PC-9 (cell line): Measurements from ENCODE around the gene FHIP2A. TPM values are rescaled to one million over a fixed set of nuclear protein-coding genes. Genes with fewer than 3 reads are reported as not detected.

Experiments
- BruUV-seq: library from RNA; stranded (reverse); fragments of 400-500 nt; replicated peaks from 2 replicates; lab custom pipeline; 2021; lab: Mats Ljungman, UMichigan
- CTCF ChIA-PET: fragments of 300-600 bp; sonication (Branson Sonifier 250); formaldehyde crosslinking; loops from one replicate; lab custom pipeline; 2022; ENCODE audit warnings: antibody characterized with exemption; lab: Charles Lee
- POLR2A ChIA-PET: fragments of 300-600 bp; sonication (Branson Sonifier 250); formaldehyde crosslinking; loops from one replicate; lab custom pipeline; 2022; ENCODE audit warnings: antibody characterized with exemption; ENCODE audit not compliant: unreplicated experiment; lab: Charles Lee
- DNase-seq, 2 experiments: peaks; one replicate each; pipeline versions ENCODE4 v3.0.0 to v3.0.0-alpha.2; 2015 to 2022; ENCODE audit warnings: mixed read lengths in 1 of 2
- H2AFZ ChIP-seq: fragments of 200-600 bp; sonication (generic); 2 replicates; pipeline ENCODE4 v1.8.1; 2017; ENCODE audit warnings: antibody characterized with exemption
- H3F3A ChIP-seq: fragments of 200-600 bp; sonication (generic); 2 replicates; pipeline ENCODE4 v1.8.1; 2017; ENCODE audit warnings: antibody characterized with exemption, mild to moderate bottlenecking, low read depth; ENCODE audit not compliant: insufficient read depth
- H3K27ac ChIP-seq: fragments of 200-600 bp; sonication (generic); 2 replicates; pipeline ENCODE4 v1.6.1; 2016; ENCODE audit warnings: mixed run types
- H3K27me3 ChIP-seq: fragments of 200-600 bp; sonication (generic); 2 replicates; pipeline ENCODE4 v1.6.1; 2016; ENCODE audit warnings: low read depth, mixed run types; ENCODE audit not compliant: insufficient read depth
- H3K36me3 ChIP-seq: fragments of 200-600 bp; sonication (generic); 2 replicates; pipeline ENCODE4 v1.6.1; 2016; ENCODE audit warnings: low read depth, mixed run types
- H3K4me1 ChIP-seq: fragments of 200-600 bp; sonication (generic); replicated peaks from 2 replicates; pipeline ENCODE4 v1.6.1; 2016; ENCODE audit warnings: mixed run types; ENCODE audit not compliant: insufficient read depth
- H3K4me2 ChIP-seq: fragments of 200-600 bp; sonication (generic); 2 replicates; pipeline ENCODE4 v1.6.1; 2017; ENCODE audit warnings: mixed run types
- H3K4me3 ChIP-seq: fragments of 200-600 bp; sonication (generic); 2 replicates; pipeline ENCODE4 v1.6.1; 2016; ENCODE audit warnings: mixed run types
- H3K79me2 ChIP-seq: fragments of 200-600 bp; sonication (generic); 2 replicates; pipeline ENCODE4 v1.6.1; 2017; ENCODE audit warnings: low read depth, mixed run types
- H3K9me2 ChIP-seq: fragments of 200-600 bp; sonication (generic); 2 replicates; pipeline ENCODE4 v1.8.1; 2017; ENCODE audit warnings: mild to moderate bottlenecking; ENCODE audit not compliant: insufficient read depth
- H3K9me3 ChIP-seq: fragments of 200-600 bp; sonication (generic); 2 replicates; pipeline ENCODE4 v1.8.1; 2016; ENCODE audit warnings: low read depth; ENCODE audit not compliant: insufficient read depth
- H4K20me1 ChIP-seq: fragments of 200-600 bp; sonication (generic); 2 replicates; pipeline ENCODE4 v1.8.1; 2017; ENCODE audit not compliant: insufficient read depth
- CTCF ChIP-seq: fragments of 200-600 bp; sonication (generic); conservative IDR thresholded peaks from 2 replicates; pipeline ENCODE4 v1.6.1; 2017; ENCODE audit warnings: mixed run types, antibody characterized with exemption, mild to moderate bottlenecking, moderate library complexity
- EZH2 ChIP-seq: fragments of 200-600 bp; sonication (generic); IDR thresholded peaks from 2 replicates; pipeline ENCODE4 v1.8.0; 2017; ENCODE audit warnings: antibody characterized with exemption, low read depth
- intact Hi-C: fragments of 100-400 bp; cut with micrococcal nuclease; formaldehyde crosslinking; loops from one replicate; pipeline ENCODE4 v1.10.0; 2022; ENCODE audit not compliant: unreplicated experiment
- total RNA-seq: library from RNA; stranded (reverse); gene quantifications from 2 replicates; pipeline ENCODE4 v1.2.3, GENCODE V29; 2021

The FHIP2A gene
- total RNA-seq, 1 experiment from 2014 or later, result 18.3 TPM

GRCh38 chr10:114802177-114802576 lies 19.4 kb upstream of the FHIP2A start:
- H3K4me1 ChIP-seq, result no peaks in the 10 kb centered on the region
- H3K4me2 ChIP-seq, result no peak overlapping the region
- H4K20me1 ChIP-seq, result no peaks in the 10 kb centered on the region
- no peak overlapping the region for H3K4me3 ChIP-seq
- no peak overlapping the region for H2AFZ ChIP-seq
- no peak for TF ChIP-seq EZH2
- no peak for TF ChIP-seq CTCF
- no TSS peak for BruUV-seq
- H3K9me3 ChIP-seq, result no peaks in the 10 kb centered on the region
- H3K36me3 ChIP-seq, result no peaks in the 10 kb centered on the region
- H3K79me2 ChIP-seq, result no peaks in the 10 kb centered on the region
- no peak overlapping the region for H3K27ac ChIP-seq
- DNase-seq, result no peak
- intact Hi-C loops, result no loop called here
- no peaks in the 10 kb centered on the region for H3F3A ChIP-seq
- H3K9me2 ChIP-seq, result no peaks in the 10 kb centered on the region
- POLR2A ChIA-PET, result no interaction called here
- CTCF ChIA-PET, result no interaction called here
- H3K27me3 ChIP-seq, result no peaks in the 10 kb centered on the region

- no TSS peak for BruUV-seq
- no peak for TF ChIP-seq EZH2
- no peak for TF ChIP-seq CTCF
- Histone ChIP-seq H3K9me3 (no peaks in the 10 kb centered on the region), H3K27ac (no peak overlapping the region), H3F3A (no peaks in the 10 kb centered on the region), H3K79me2 (no peaks in the 10 kb centered on the region), H2AFZ (no peak overlapping the region), H4K20me1 (no peaks in the 10 kb centered on the region), H3K27me3 (no peaks in the 10 kb centered on the region), H3K4me1 (no peaks in the 10 kb centered on the region), H3K9me2 (no peaks in the 10 kb centered on the region), H3K4me2 (no peak overlapping the region), H3K36me3 (no peaks in the 10 kb centered on the region), H3K4me3 (no peak overlapping the region)
- ChIA-PET POLR2A (no interaction called here), CTCF (no interaction called here)
- intact Hi-C loops, result no loop called here
- no peak for DNase-seq
Observed at GRCh38 chr10:114806562-114807391, 14.8 kb upstream of the FHIP2A start.

GRCh38 chr10:114808982-114809381 lies 12.6 kb upstream of the FHIP2A start:
- no TSS peak for BruUV-seq
- DNase-seq, result no peak
- no peak for TF ChIP-seq EZH2
- no peak for TF ChIP-seq CTCF
- Histone ChIP-seq H2AFZ (no peak overlapping the region), H3K4me2 (no peak overlapping the region), H4K20me1 (no peaks in the 10 kb centered on the region), H3K4me3 (no peak overlapping the region), H3K79me2 (no peaks in the 10 kb centered on the region), H3K36me3 (no peaks in the 10 kb centered on the region), H3K9me3 (no peaks in the 10 kb centered on the region), H3F3A (no peaks in the 10 kb centered on the region), H3K27me3 (no peaks in the 10 kb centered on the region), H3K9me2 (no peaks in the 10 kb centered on the region), H3K4me1 (no peaks in the 10 kb centered on the region), H3K27ac (no peak overlapping the region)
- POLR2A ChIA-PET, result no interaction called here
- CTCF ChIA-PET, result no interaction called here
- intact Hi-C loops, result no loop called here
